Naive thymus-derived CD8-positive, alpha-beta T cell (primary cell): ENCODE data around the gene BSG. TPM values are rescaled to one million over a fixed set of nuclear protein-coding genes. Genes with fewer than 3 reads are reported as not detected.
A peak's percentile ranks its signal among the peaks of the same experiment; 100 is the strongest.
"Not testable (repeated sequence)": the region's sequence is repeated elsewhere in the genome, so short reads cannot be mapped to it uniquely, and the experiment has no call there.

Experiments used
- ATAC-seq, 2 donors: fragments of 150-1000 bp; cut with Tn5 transposase in 1 of 2; sonication (Bioruptor Pico), chemical (Tn5 transposase) in 1 of 2; 1 replicate in 1 of 2; 2 replicates in 1 of 2; pipeline ENCODE4 v1.10.0; 2021; ENCODE audit warnings: mild to moderate bottlenecking in 2 of 2, moderate library complexity in 2 of 2
- POLR2A ChIA-PET: fragments of 350-600 bp; sonication (Branson Sonifier 250); formaldehyde crosslinking; loops from one replicate; lab custom pipeline; 2021; ENCODE audit warnings: antibody characterized with exemption; lab: Charles Lee
- DNase-seq, 10 donors: peaks; one replicate each; pipeline versions ENCODE4 v3.0.0 to v3.0.0-alpha.2; 2020 to 2022
- H3K27ac Mint-ChIP-seq, 10 donors: one replicate each; pipeline ENCODE4 v1.8.0; 2020 to 2022; ENCODE audit warnings: mild to moderate bottlenecking in 10 of 10, mixed read lengths in 10 of 10, moderate library complexity in 4 of 10, inconsistent platforms in 1 of 10
- H3K27me3 Mint-ChIP-seq, 5 donors: one replicate each; pipeline ENCODE4 v1.8.0; 2021 to 2022; ENCODE audit warnings: mixed read lengths in 5 of 5
- H3K36me3 Mint-ChIP-seq, 3 donors: one replicate each; pipeline ENCODE4 v1.8.0; 2020 to 2022; ENCODE audit warnings: mixed read lengths in 3 of 3, mild to moderate bottlenecking in 2 of 3, inconsistent platforms in 1 of 3
- H3K4me1 Mint-ChIP-seq, 4 donors: one replicate each; pipeline ENCODE4 v1.8.0; 2021 to 2022; ENCODE audit warnings: mixed read lengths in 4 of 4
- H3K4me3 Mint-ChIP-seq, 10 donors: one replicate each; pipeline ENCODE4 v1.8.0; 2020 to 2022; ENCODE audit warnings: mild to moderate bottlenecking in 10 of 10, mixed read lengths in 10 of 10, moderate library complexity in 6 of 10, inconsistent platforms in 1 of 10
- H3K9me3 Mint-ChIP-seq, 9 donors: one replicate each; pipeline ENCODE4 v1.8.0; 2020 to 2022; ENCODE audit warnings: mixed read lengths in 9 of 9, mild to moderate bottlenecking in 3 of 9, inconsistent platforms in 1 of 9, moderate library complexity in 1 of 9
- polyA plus RNA-seq, 3 donors: library from polyadenylated mRNA; unstranded; fragments of 300-500 nt; fragmentation: Illumina TruSeq; gene quantifications; one replicate each; pipeline ENCODE4 v1.2.3, GENCODE V29; 2021
- total RNA-seq, 8 experiments: library from RNA in 2 of 8; stranded (reverse) in 2 of 8; gene quantifications; one replicate each; pipeline ENCODE4 v1.2.3 and lab custom pipeline; 2021 to 2026

Gene BSG
- total and polyA plus RNA-seq, 5 experiments from 2014 or later: 106 to 313 (median 282) TPM

GRCh38 chr19:623175-623916 is 51.0 kb downstream of the BSG start:
- Mint-ChIP-seq H3K4me3 (no peak overlapping the region), H3K27ac (peak overlapping the region in 1 of 10 donors; percentile 29), H3K27me3 (no peaks in the 10 kb centered on the region), H3K9me3 (no peaks in the 10 kb centered on the region), H3K36me3 (peaks cover 0 to 30% (median 12%) of the 10 kb centered on the region in 3 donors), H3K4me1 (peaks cover 0 to 4% (median 3%) of the 10 kb centered on the region in 4 donors)
- DNase-seq (no peak), ATAC-seq (no peak)
- POLR2A ChIA-PET: interaction anchor here (0.5 kb wide), 1 partner anchor 814 kb away, joined by 5 read pairs; no protein-coding TSS in a partner anchor

- no peak overlapping the region for H3K4me3 Mint-ChIP-seq
- POLR2A ChIA-PET: interaction anchor here (1.9 kb wide), 1 partner anchor 13 kb away, joined by 6 read pairs; no protein-coding TSS in a partner anchor
Observed at GRCh38 chr19:623974-624373, 51.6 kb downstream of the BSG start.

GRCh38 chr19:624433-625109 is 52.2 kb downstream of the BSG start:
- DNase-seq (no peak), ATAC-seq (no peak)
- peaks cover 5 to 9% (median 6%) of the 10 kb centered on the region in 4 donors for H3K4me1 Mint-ChIP-seq
- H3K4me3 Mint-ChIP-seq: no peak overlapping the region
- H3K27ac Mint-ChIP-seq: no peak overlapping the region
- no peaks in the 10 kb centered on the region for H3K9me3 Mint-ChIP-seq
- peaks cover 0 to 33% (median 7%) of the 10 kb centered on the region in 3 donors for H3K36me3 Mint-ChIP-seq
- no peaks in the 10 kb centered on the region for H3K27me3 Mint-ChIP-seq
- POLR2A ChIA-PET: interaction anchor here (1.0 to 1.9 kb wide), 2 partner anchors 9 to 14 kb away, joined by 6 to 11 read pairs; partner anchors contain the start of gene POLRMT

More at GRCh38 chr19:623974-624373, 51.6 kb downstream of the BSG start:
- H3K27me3 Mint-ChIP-seq: no peaks in the 10 kb centered on the region
- peaks cover 0 to 30% (median 7%) of the 10 kb centered on the region in 3 donors for H3K36me3 Mint-ChIP-seq
- ATAC-seq (no peak), DNase-seq (no peak)
- no peak overlapping the region for H3K27ac Mint-ChIP-seq
- H3K4me1 Mint-ChIP-seq: peaks cover 3 to 7% (median 5%) of the 10 kb centered on the region in 4 donors
- H3K9me3 Mint-ChIP-seq: no peaks in the 10 kb centered on the region

- Mint-ChIP-seq H3K36me3 (peaks cover 0 to 33% (median 7%) of the 10 kb centered on the region in 3 donors), H3K27ac (no peak overlapping the region), H3K27me3 (no peaks in the 10 kb centered on the region), H3K9me3 (no peaks in the 10 kb centered on the region), H3K4me1 (peaks cover 7 to 14% (median 8%) of the 10 kb centered on the region in 4 donors), H3K4me3 (no peak overlapping the region)
- POLR2A ChIA-PET: interaction anchor here (1.0 to 1.9 kb wide), 2 partner anchors 8 to 14 kb away, joined by 6 to 11 read pairs; partner anchors contain the start of gene POLRMT
- DNase-seq (no peak), ATAC-seq (no peak)
Observed at GRCh38 chr19:625257-625656, 52.9 kb downstream of the BSG start.

GRCh38 chr19:626566-626965 is 54.2 kb downstream of the BSG start:
- not testable (repeated sequence) for DNase-seq, H3K4me3 Mint-ChIP-seq, ATAC-seq, H3K27me3 Mint-ChIP-seq, H3K9me3 Mint-ChIP-seq, H3K27ac Mint-ChIP-seq
- Mint-ChIP-seq H3K4me1 (peaks cover 9 to 21% (median 15%) of the 10 kb centered on the region in 4 donors), H3K36me3 (peaks cover 0 to 39% (median 10%) of the 10 kb centered on the region in 3 donors)
- POLR2A ChIA-PET: interaction anchor here (0.7 to 1.0 kb wide), 2 partner anchors 20 to 105 kb away, joined by 4 read pairs; no protein-coding TSS in a partner anchor

GRCh38 chr19:628168-628567 is 55.8 kb downstream of the BSG start:
- POLR2A ChIA-PET: interaction anchor here (0.6 kb wide), 1 partner anchor 22 kb away, joined by 3 read pairs; no protein-coding TSS in a partner anchor
- DNase-seq (peak in 1 of 10 donors; percentile 34), ATAC-seq (no peak)
- peak overlapping the region in 1 of 10 donors; percentile 24 for H3K27ac Mint-ChIP-seq
- H3K36me3 Mint-ChIP-seq: peaks cover 0 to 39% (median 10%) of the 10 kb centered on the region in 3 donors
- peaks cover 11 to 32% (median 21%) of the 10 kb centered on the region in 4 donors for H3K4me1 Mint-ChIP-seq
- peak overlapping the region in 1 of 10 donors; percentile 14 for H3K4me3 Mint-ChIP-seq
- H3K9me3 Mint-ChIP-seq: no peaks in the 10 kb centered on the region
- no peaks in the 10 kb centered on the region for H3K27me3 Mint-ChIP-seq

- H3K27me3 Mint-ChIP-seq, H3K9me3 Mint-ChIP-seq, H3K4me3 Mint-ChIP-seq, ATAC-seq, DNase-seq, POLR2A ChIA-PET: not testable (repeated sequence)
- H3K36me3 Mint-ChIP-seq: peaks cover 0 to 35% (median 10%) of the 10 kb centered on the region in 3 donors
- H3K27ac Mint-ChIP-seq: peak overlapping the region in 1 of 10 donors; percentile 29
- H3K4me1 Mint-ChIP-seq: peaks cover 16 to 40% (median 31%) of the 10 kb centered on the region in 4 donors
Observed at GRCh38 chr19:629515-629914, 57.1 kb downstream of the BSG start.

GRCh38 chr19:629961-630714 is 57.7 kb downstream of the BSG start:
- no peak for ATAC-seq
- peak overlapping the region in 4 of 10 donors; percentile 29 to 75 (median 58) for H3K27ac Mint-ChIP-seq
- H3K4me3 Mint-ChIP-seq: peak overlapping the region in 3 of 10 donors; percentile 33 to 98 (median 58)
- H3K4me1 Mint-ChIP-seq: peaks cover 16 to 40% (median 31%) of the 10 kb centered on the region in 4 donors
- no peaks in the 10 kb centered on the region for H3K9me3 Mint-ChIP-seq
- POLR2A ChIA-PET: interaction anchor here (0.7 to 1.5 kb wide), 2 partner anchors 31 to 33 kb away, joined by 3 to 8 read pairs; partner anchors contain the start of gene RNF126
- no peak for DNase-seq
- H3K27me3 Mint-ChIP-seq: no peaks in the 10 kb centered on the region
- peaks cover 0 to 35% (median 10%) of the 10 kb centered on the region in 3 donors for H3K36me3 Mint-ChIP-seq

- POLR2A ChIA-PET: interaction anchor here (0.6 to 1.3 kb wide), 7 partner anchors 10 to 144 kb away, joined by 3 to 5 read pairs (median 3); partner anchors contain the start of gene RNF126
- Mint-ChIP-seq H3K4me3 (peak overlapping the region; percentile 90 to 98 (median 96)), H3K4me1 (peaks cover 13 to 36% (median 32%) of the 10 kb centered on the region in 4 donors)
Observed at GRCh38 chr19:632579-633067, 60.2 kb downstream of the BSG start.

More at GRCh38 chr19:632579-633067, 60.2 kb downstream of the BSG start:
- no peaks in the 10 kb centered on the region for H3K9me3 Mint-ChIP-seq
- ATAC-seq (no peak), DNase-seq (no peak)
- H3K36me3 Mint-ChIP-seq: peaks cover 0 to 27% (median 6%) of the 10 kb centered on the region in 3 donors
- no peaks in the 10 kb centered on the region for H3K27me3 Mint-ChIP-seq
- peak overlapping the region; percentile 57 to 97 (median 90) for H3K27ac Mint-ChIP-seq
